HCT116 (cell line): ENCODE results near the gene COASY. TPM values are rescaled to one million over a fixed set of nuclear protein-coding genes. Genes with fewer than 3 reads are reported as not detected.

Experiments
- ATAC-seq: fragments of 200-7000 bp; cut with Tn5 transposase; 2 replicates; pipeline ENCODE4 v1.9.1; 2020; ENCODE audit warnings: mild to moderate bottlenecking, moderate library complexity
- BruUV-seq: library from RNA; stranded (reverse); fragments of 400-500 nt; replicated peaks from 2 replicates; lab custom pipeline; 2021; lab: Mats Ljungman, UMichigan
- CTCF ChIA-PET: fragments of 300-600 bp; sonication (Branson Sonifier 250); formaldehyde crosslinking; loops from one replicate; lab custom pipeline; 2021; ENCODE audit warnings: antibody characterized with exemption; lab: Charles Lee
- POLR2A ChIA-PET: fragments of 300-600, 350-600 bp; sonication (Branson Sonifier 250); formaldehyde crosslinking; loops from one replicate; lab custom pipeline; 2021; ENCODE audit warnings: antibody characterized with exemption; lab: Charles Lee
- RAD21 ChIA-PET, 2 experiments: fragments of 300-600 bp; sonication (Branson Sonifier 250); formaldehyde crosslinking; loops; one replicate each; lab custom pipeline; 2023; ENCODE audit warnings: low total read pairs in 2 of 2; ENCODE audit not compliant: uncharacterized antibody in 2 of 2, unreplicated experiment in 2 of 2, low non-redundant PET in 1 of 2; lab: Charles Lee
- DNase-seq: peaks from one replicate; pipeline ENCODE4 v3.0.0-alpha.2; 2010; ENCODE audit warnings: low read depth, low spot score
- H2AFZ ChIP-seq: fragments of 200-600 bp; shearing (Covaris generic), sonication (generic); 2 replicates; pipeline ENCODE4 v1.6.1; 2017; ENCODE audit warnings: low read depth, mixed run types, mixed read lengths, antibody characterized with exemption, low read length; ENCODE audit not compliant: poor library complexity, severe bottlenecking
- H3K27ac ChIP-seq: 2 replicates; pipeline ENCODE4 v1.5.1; 2012; ENCODE audit warnings: low read depth, low read length
- H3K27me3 ChIP-seq: fragments of 200-600 bp; sonication (generic); 2 replicates; pipeline ENCODE4 v1.6.1; 2016; ENCODE audit warnings: mixed run types, low read length, mixed read lengths; ENCODE audit not compliant: insufficient read depth
- H3K36me3 ChIP-seq, 2 experiments: fragments of 200-500 bp in 1 of 2; fragments of 200-600 bp in 1 of 2; sonication (Bioruptor generic) in 1 of 2; sonication (generic) in 1 of 2; 2 replicates each; pipeline versions ENCODE4 v1.5.1 to v1.6.1; 2014 to 2016; ENCODE audit warnings: low read length in 2 of 2, inconsistent platforms in 1 of 2, mixed read lengths in 1 of 2, mixed run types in 1 of 2; ENCODE audit not compliant: insufficient read depth in 2 of 2, control insufficient read depth in 1 of 2
- H3K4me1 ChIP-seq, 2 experiments: fragments of 200-600 bp in 1 of 2; sonication (generic) in 1 of 2; 2 replicates each; pipeline versions ENCODE4 v1.5.1 to v1.6.1; 2012 to 2017; ENCODE audit warnings: low read length in 2 of 2, inconsistent platforms in 1 of 2, mild to moderate bottlenecking in 1 of 2, mixed read lengths in 1 of 2, mixed run types in 1 of 2, moderate library complexity in 1 of 2; ENCODE audit not compliant: insufficient read depth in 2 of 2, control insufficient read depth in 1 of 2
- H3K4me2 ChIP-seq: fragments of 200-600 bp; sonication (generic); 2 replicates; pipeline ENCODE4 v1.6.1; 2017; ENCODE audit warnings: mixed run types, low read length, mixed read lengths
- H3K4me3 ChIP-seq, 2 experiments: fragments of 200-600 bp in 1 of 2; sonication (generic) in 1 of 2; replicated peaks in 1 of 2; 2 replicates each; pipeline ENCODE4 v1.5.1; 2011 to 2016; ENCODE audit warnings: low read length in 2 of 2, control low read depth in 1 of 2, low read depth in 1 of 2, mild to moderate bottlenecking in 1 of 2, mixed read lengths in 1 of 2, mixed run types in 1 of 2
- H3K79me2 ChIP-seq: fragments of 200-600 bp; sonication (generic); 2 replicates; pipeline ENCODE4 v1.6.1; 2017; ENCODE audit warnings: mild to moderate bottlenecking, mixed run types, low read length, moderate library complexity, mixed read lengths; ENCODE audit not compliant: insufficient read depth
- H3K9ac ChIP-seq: fragments of 200-600 bp; sonication (generic); 2 replicates; pipeline ENCODE4 v1.6.1; 2016; ENCODE audit warnings: low read length, mixed read lengths
- H3K9me2 ChIP-seq: fragments of 200-600 bp; sonication (generic), shearing (Covaris generic); 2 replicates; pipeline ENCODE4 v1.6.1; 2017; ENCODE audit warnings: mixed run types, mild to moderate bottlenecking, moderate library complexity; ENCODE audit not compliant: insufficient read depth
- H3K9me3 ChIP-seq, 2 experiments: fragments of 200-500 bp in 1 of 2; fragments of 200-600 bp in 1 of 2; sonication (Bioruptor generic) in 1 of 2; sonication (generic) in 1 of 2; 2 replicates each; pipeline ENCODE4 v1.6.1; 2014 to 2017; ENCODE audit warnings: low read length in 2 of 2, mixed read lengths in 2 of 2, inconsistent platforms in 1 of 2, low read depth in 1 of 2, mild to moderate bottlenecking in 1 of 2, mixed run types in 1 of 2, moderate library complexity in 1 of 2; ENCODE audit not compliant: control insufficient read depth in 1 of 2, insufficient read depth in 1 of 2
- H4K20me1 ChIP-seq: fragments of 200-600 bp; sonication (generic), shearing (Covaris generic); 2 replicates; pipeline ENCODE4 v1.6.1; 2017; ENCODE audit warnings: mixed run types, mild to moderate bottlenecking, moderate library complexity; ENCODE audit not compliant: insufficient read depth
- ATF3 ChIP-seq: IDR thresholded peaks from 2 replicates; pipeline ENCODE4 v1.6.1; 2012
- EGR1 ChIP-seq: IDR thresholded peaks from 2 replicates; pipeline ENCODE4 v1.6.1; 2012; ENCODE audit warnings: low read depth
- JUND ChIP-seq: IDR thresholded peaks from 2 replicates; pipeline ENCODE4 v1.6.1; 2012
- POLR2A ChIP-seq: IDR thresholded peaks from 2 replicates; pipeline ENCODE4 v1.7.0; 2011; ENCODE audit warnings: borderline replicate concordance; ENCODE audit not compliant: insufficient read depth, insufficient read length; ENCODE audit errors: extremely low read depth
- POLR2AphosphoS5 ChIP-seq: IDR thresholded peaks from 2 replicates; pipeline ENCODE4 v1.6.1; 2011; ENCODE audit warnings: mild to moderate bottlenecking, low read depth, low read length, moderate library complexity
- RAD21 ChIP-seq: IDR thresholded peaks from 2 replicates; pipeline ENCODE4 v1.6.1; 2012; ENCODE audit warnings: low read depth, mild to moderate bottlenecking
- SIN3A ChIP-seq: IDR thresholded peaks from 2 replicates; pipeline ENCODE4 v1.6.1; 2012; ENCODE audit warnings: low read depth
- SRF ChIP-seq: IDR thresholded peaks from 2 replicates; pipeline ENCODE4 v1.6.1; 2012; ENCODE audit warnings: low read depth
- ZBTB33 ChIP-seq: IDR thresholded peaks from 2 replicates; pipeline ENCODE4 v1.6.1; 2011; ENCODE audit warnings: mild to moderate bottlenecking, low read length, moderate library complexity; ENCODE audit not compliant: insufficient replicate concordance; ENCODE audit errors: extremely low read depth
- ZFX ChIP-seq: fragments of 450-650 bp; IDR thresholded peaks from 2 replicates; pipeline ENCODE4 v1.6.1; 2017
- intact Hi-C: fragments of 100-400 bp; cut with micrococcal nuclease; formaldehyde crosslinking; loops from 2 replicates; pipeline ENCODE4 v1.10.0; 2022
- total RNA-seq: library from RNA; stranded (reverse); gene quantifications from one replicate; pipeline ENCODE4 v1.2.1, GENCODE V29; 2021; ENCODE audit not compliant: unreplicated experiment
- TF ChIP-seq, protein P1 (sequence below): IDR thresholded peaks from 2 replicates; pipeline ENCODE4 v1.6.1; 2012

The COASY gene
- total RNA-seq, 1 experiment from 2014 or later: 137 TPM

GRCh38 chr17:42521666-42522262 is 40.2 kb upstream of the COASY start:
- Histone ChIP-seq H3K79me2 (no peaks in the 10 kb centered on the region), H3K9me2 (no peaks in the 10 kb centered on the region), H3K9ac (no peak overlapping the region), H3K27ac (peak overlapping the region; percentile 93), H3K9me3 (no peaks in the 10 kb centered on the region), H4K20me1 (no peaks in the 10 kb centered on the region), H3K36me3 (peaks cover 3 to 5% of the 10 kb centered on the region in 2 experiments; a peak in 2 of 4 replicates), H3K4me3 (no peak overlapping the region), H3K4me2 (peak overlapping the region; percentile 78; the same call in 1 of the 2 replicates), H3K4me1 (peaks cover 47 to 78% of the 10 kb centered on the region in 2 experiments), H3K27me3 (no peaks in the 10 kb centered on the region), H2AFZ (no peak overlapping the region)
- DNase-seq (no peak), ATAC-seq (no peak)
- TF ChIP-seq ZFX (no peak), RAD21 (no peak), SIN3A (no peak), ATF3 (no peak), JUND (no peak), SRF (no peak), ZBTB33 (no peak), POLR2AphosphoS5 (no peak), POLR2A (no peak), EGR1 (no peak)
- TF ChIP-seq, protein P1, sequence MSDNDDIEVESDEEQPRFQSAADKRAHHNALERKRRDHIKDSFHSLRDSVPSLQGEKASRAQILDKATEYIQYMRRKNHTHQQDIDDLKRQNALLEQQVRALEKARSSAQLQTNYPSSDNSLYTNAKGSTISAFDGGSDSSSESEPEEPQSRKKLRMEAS: no peak
- intact Hi-C loops: loop anchor here (10.0 kb wide), 1 partner anchor 497 kb away; the partner anchor contains the start of gene NKIRAS2
- no TSS peak for BruUV-seq
- CTCF ChIA-PET: no interaction called here
- POLR2A ChIA-PET: interaction anchor here (1.1 to 4.6 kb wide), 2 partner anchors 9 to 98 kb away, joined by 3 to 28 read pairs; partner anchors contain the start of gene CAVIN1
- RAD21 ChIA-PET: no interaction called here
